NCI-H524 treated with DMSO at 0.1 percent for 48 hours (cell line): Measurements from ENCODE around the gene TMEM178A.
"Not testable (repeated sequence)": the region's sequence is repeated elsewhere in the genome, so short reads cannot be mapped to it uniquely, and the experiment has no call there.

Source experiments
- DNase-seq: peaks from one replicate; lab custom pipeline; 2025; lab: John Stamatoyannopoulos, UW

The TMEM178A gene

GRCh38 chr2:39648580-39648979 lies 17.1 kb upstream of the TMEM178A start:
- DNase-seq, result no peak

- DNase-seq, result no peak
These were observed 16.2 kb upstream of the TMEM178A start for GRCh38 chr2:39649511-39649910.

GRCh38 chr2:39650468-39650867 lies 15.2 kb upstream of the TMEM178A start:
- DNase-seq, result no peak

- DNase-seq, result not testable (repeated sequence)
These were observed 9.5 kb upstream of the TMEM178A start for GRCh38 chr2:39656215-39656614.

- DNase-seq, result no peak
These were observed 8.3 kb upstream of the TMEM178A start for GRCh38 chr2:39657287-39657937.

GRCh38 chr2:39658371-39658770 lies 7.3 kb upstream of the TMEM178A start:
- no peak for DNase-seq

- no peak for DNase-seq
These were observed 5.7 kb upstream of the TMEM178A start for GRCh38 chr2:39659765-39660611.

- peak; percentile 79 for DNase-seq
These were observed 5.0 kb upstream of the TMEM178A start for GRCh38 chr2:39660612-39661236.

- no peak for DNase-seq
These were observed 3.9 kb upstream of the TMEM178A start for GRCh38 chr2:39661826-39662225.

- no peak for DNase-seq
These were observed 2.4 kb upstream of the TMEM178A start for GRCh38 chr2:39663187-39663930.

GRCh38 chr2:39664232-39664887 lies 1.4 kb upstream of the TMEM178A start:
- DNase-seq, result no peak

GRCh38 chr2:39664888-39665591 lies 677 bp upstream of the TMEM178A start:
- no peak for DNase-seq

- no peak for DNase-seq
These were observed 879 bp downstream of the TMEM178A start for GRCh38 chr2:39666491-39667101.

- no peak for DNase-seq
These were observed 1.6 kb downstream of the TMEM178A start for GRCh38 chr2:39667104-39667885.

GRCh38 chr2:39667886-39668276 lies 2.2 kb downstream of the TMEM178A start:
- DNase-seq, result no peak

GRCh38 chr2:39668576-39669080 lies 2.9 kb downstream of the TMEM178A start:
- no peak for DNase-seq

GRCh38 chr2:39671604-39672003 lies 5.9 kb downstream of the TMEM178A start:
- DNase-seq, result no peak

GRCh38 chr2:39673018-39673417 lies 7.3 kb downstream of the TMEM178A start:
- DNase-seq, result no peak

- DNase-seq, result no peak
These were observed 10.6 kb downstream of the TMEM178A start for GRCh38 chr2:39676342-39676741.

- no peak for DNase-seq
These were observed 12.5 kb downstream of the TMEM178A start for GRCh38 chr2:39678170-39678569.
